AG04450 (cell line): ENCODE data around the gene FGF7. TPM values are rescaled to one million over a fixed set of nuclear protein-coding genes. Genes with fewer than 3 reads are reported as not detected.

Source experiments
- CTCF ChIA-PET: fragments of 300-600, 350-600 bp; formaldehyde crosslinking; extraction: SDS; loops from one replicate; lab custom pipeline; 2022; ENCODE audit warnings: antibody characterized with exemption, inconsistent platforms; lab: Charles Lee
- POLR2A ChIA-PET: fragments of 350-600 bp; formaldehyde crosslinking; extraction: SDS; loops from one replicate; lab custom pipeline; 2021; ENCODE audit warnings: antibody characterized with exemption, inconsistent platforms; lab: Yijun Ruan, JAX
- DNase-seq: peaks from one replicate; pipeline ENCODE4 v3.0.0-alpha.2; 2011; ENCODE audit warnings: low read depth, low spot score
- H3K27ac ChIP-seq: one replicate; pipeline ENCODE4 v1.5.1; 2012; ENCODE audit warnings: low read depth, low read length, control low read depth
- H3K27me3 ChIP-seq: one replicate; pipeline ENCODE4 v1.6.0; 2012; ENCODE audit warnings: low read length; ENCODE audit not compliant: control insufficient read depth, insufficient read depth
- H3K4me3 ChIP-seq: 2 replicates; pipeline ENCODE4 v1.5.1; 2011; ENCODE audit warnings: mild to moderate bottlenecking, low read depth, low read length, control low read depth
- H3K9me3 ChIP-seq: 2 replicates; pipeline ENCODE4 v1.5.1; 2012; ENCODE audit warnings: low read length; ENCODE audit not compliant: control insufficient read depth, insufficient read depth
- polyA plus RNA-seq: library from polyadenylated mRNA; depleted of rRNA; stranded (reverse); fragments of >200 nt; gene quantifications from 2 replicates; pipeline ENCODE4 v1.2.3, GENCODE V29; 2011
- TF ChIP-seq, protein P1 (sequence below): IDR thresholded peaks from 2 replicates; pipeline ENCODE4 v1.5.1; 2011; ENCODE audit warnings: low read depth, low read length, control low read depth, inconsistent platforms

The FGF7 gene
- polyA plus RNA-seq, 1 experiment = 175 TPM

DNA sequence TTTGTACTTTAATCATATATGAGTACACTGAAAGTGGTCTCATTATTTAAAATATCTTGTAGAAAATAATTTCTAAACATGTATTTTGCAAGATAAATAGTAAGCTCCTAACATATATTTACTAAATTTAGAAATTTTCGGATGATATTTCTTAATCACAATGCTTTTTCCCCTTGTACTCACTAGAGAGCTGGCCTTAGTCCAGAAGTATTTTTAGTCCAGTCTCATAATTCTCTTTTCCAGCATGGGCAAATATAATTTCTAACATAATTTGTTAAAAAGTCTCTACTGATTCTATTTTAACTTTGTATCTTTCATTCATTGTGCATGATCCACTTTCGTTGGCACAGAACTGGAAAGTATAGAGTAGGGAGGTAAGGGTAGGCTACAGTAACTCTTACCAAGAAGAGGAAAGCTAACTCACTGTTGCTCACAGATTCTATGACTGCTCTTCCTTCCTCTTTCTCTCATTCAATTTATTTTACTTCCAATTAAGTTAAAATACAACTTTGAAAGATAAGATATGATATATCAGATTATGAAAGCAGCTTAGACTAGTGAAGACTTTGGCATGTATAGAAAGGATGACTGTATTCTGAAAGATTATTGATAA, 39.3 kb downstream of the FGF7 start:
- TF ChIP-seq, protein P1, sequence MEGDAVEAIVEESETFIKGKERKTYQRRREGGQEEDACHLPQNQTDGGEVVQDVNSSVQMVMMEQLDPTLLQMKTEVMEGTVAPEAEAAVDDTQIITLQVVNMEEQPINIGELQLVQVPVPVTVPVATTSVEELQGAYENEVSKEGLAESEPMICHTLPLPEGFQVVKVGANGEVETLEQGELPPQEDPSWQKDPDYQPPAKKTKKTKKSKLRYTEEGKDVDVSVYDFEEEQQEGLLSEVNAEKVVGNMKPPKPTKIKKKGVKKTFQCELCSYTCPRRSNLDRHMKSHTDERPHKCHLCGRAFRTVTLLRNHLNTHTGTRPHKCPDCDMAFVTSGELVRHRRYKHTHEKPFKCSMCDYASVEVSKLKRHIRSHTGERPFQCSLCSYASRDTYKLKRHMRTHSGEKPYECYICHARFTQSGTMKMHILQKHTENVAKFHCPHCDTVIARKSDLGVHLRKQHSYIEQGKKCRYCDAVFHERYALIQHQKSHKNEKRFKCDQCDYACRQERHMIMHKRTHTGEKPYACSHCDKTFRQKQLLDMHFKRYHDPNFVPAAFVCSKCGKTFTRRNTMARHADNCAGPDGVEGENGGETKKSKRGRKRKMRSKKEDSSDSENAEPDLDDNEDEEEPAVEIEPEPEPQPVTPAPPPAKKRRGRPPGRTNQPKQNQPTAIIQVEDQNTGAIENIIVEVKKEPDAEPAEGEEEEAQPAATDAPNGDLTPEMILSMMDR = no peak
- no peaks in the 10 kb centered on the region for H3K9me3 ChIP-seq
- no peak for DNase-seq
- no peaks in the 10 kb centered on the region for H3K27me3 ChIP-seq
- no peak overlapping the region for H3K27ac ChIP-seq
- POLR2A ChIA-PET = interaction anchor here (1.1 kb wide), 1 partner anchor 393 kb away, joined by 6 read pairs; no protein-coding TSS in a partner anchor
- H3K4me3 ChIP-seq = no peak overlapping the region
- CTCF ChIA-PET = no interaction called here

DNA sequence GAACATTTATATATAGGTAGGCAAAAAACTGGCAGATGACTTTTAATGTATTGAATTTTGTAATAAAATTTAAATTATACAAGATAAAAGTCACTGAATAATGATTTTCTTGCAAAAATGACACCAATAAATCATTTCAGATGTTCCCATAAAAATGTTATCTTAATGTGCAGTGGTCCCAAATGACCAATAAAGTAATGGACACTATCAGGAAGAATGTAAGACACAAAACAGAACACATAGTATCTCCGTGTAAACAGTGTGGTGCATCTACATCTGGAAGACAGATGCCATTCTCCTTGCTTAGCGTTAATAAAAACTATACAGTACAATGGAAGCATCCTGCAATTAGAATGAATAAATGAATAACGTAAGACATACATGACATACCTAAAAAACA, 41.5 kb downstream of the FGF7 start:
- TF ChIP-seq, protein P1 = no peak
- CTCF ChIA-PET = no interaction called here
- DNase-seq = no peak
- Histone ChIP-seq H3K27ac (no peak overlapping the region), H3K4me3 (no peak overlapping the region), H3K27me3 (no peaks in the 10 kb centered on the region), H3K9me3 (no peaks in the 10 kb centered on the region)
- POLR2A ChIA-PET = no interaction called here

DNA sequence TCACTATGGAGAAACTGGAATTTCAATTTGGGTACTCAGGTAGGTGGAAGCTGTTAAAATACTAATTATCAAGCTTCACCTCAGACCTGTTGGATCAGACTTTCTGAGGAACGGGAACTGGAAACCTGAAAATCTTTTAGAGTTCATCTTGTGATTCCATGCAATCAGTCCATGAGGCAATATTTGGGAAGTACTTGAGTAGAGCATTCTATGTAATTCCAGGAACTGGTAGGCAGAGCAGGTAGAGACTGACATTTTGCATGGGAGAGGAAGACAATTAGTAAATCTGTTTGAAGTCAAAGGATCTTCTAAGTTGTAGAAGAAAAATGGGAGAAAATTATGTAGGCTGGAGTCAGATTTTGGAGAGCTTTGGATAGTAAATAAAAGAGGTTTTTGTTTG, 43.1 kb downstream of the FGF7 start:
- Histone ChIP-seq H3K9me3 (no peaks in the 10 kb centered on the region), H3K27ac (no peak overlapping the region), H3K27me3 (no peaks in the 10 kb centered on the region), H3K4me3 (no peak overlapping the region)
- ChIA-PET CTCF (interaction anchor here (0.6 kb wide), 1 partner anchor 399 kb away, joined by 4 read pairs; no protein-coding TSS in a partner anchor), POLR2A (no interaction called here)
- no peak for DNase-seq
- TF ChIP-seq, protein P1 = no peak

DNA sequence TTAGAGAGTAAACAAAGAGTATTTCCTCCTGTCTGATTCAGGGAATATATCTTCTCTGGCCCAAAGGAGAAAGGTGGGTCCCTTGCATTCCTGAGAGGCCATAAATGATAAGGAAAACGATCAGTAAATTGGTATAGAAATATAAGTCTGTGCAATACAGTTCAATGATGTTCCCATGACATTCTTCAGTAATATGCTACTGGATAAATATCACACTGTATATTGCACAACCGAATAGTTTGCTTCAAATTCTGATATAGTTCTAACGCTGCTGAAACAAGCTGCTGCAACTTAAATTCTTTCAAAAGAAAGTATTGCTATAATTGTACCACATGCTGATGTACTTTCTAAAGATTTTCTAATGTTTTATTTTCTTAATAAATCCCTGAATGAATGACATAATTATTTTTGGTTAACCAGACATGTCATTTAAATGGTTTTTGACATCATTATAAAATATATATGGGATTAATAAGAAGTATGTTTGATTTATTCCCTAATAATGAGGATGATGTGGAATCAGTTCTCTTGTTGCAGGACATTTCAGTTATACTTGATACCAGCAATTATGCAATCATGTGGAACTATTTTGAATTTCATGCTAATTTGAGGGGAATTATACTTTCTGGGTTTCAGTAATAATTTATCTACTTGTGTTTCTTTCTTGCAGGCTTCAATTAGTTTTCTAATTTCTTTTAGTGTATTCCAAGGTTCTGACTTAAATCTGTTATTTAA, 44.9 kb downstream of the FGF7 start:
- Histone ChIP-seq H3K27ac (no peak overlapping the region), H3K4me3 (no peak overlapping the region)
- CTCF ChIA-PET = no interaction called here

DNA sequence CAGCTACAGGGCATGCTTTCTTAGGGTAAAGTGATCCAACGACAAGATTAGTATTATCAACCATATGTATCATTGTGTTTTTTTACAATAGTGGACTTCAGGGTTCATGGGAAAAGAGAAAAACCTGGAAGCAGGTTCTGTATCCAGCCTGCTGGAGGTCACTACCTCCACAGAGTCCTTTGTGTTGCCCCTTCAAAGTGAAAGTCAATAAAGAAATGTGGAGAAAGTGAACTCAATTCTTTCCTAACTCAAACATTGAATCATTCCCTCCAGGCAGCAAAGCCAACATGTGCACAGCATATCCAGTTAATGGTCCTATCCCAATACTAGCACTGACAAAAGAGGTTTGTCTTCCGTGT, 45.4 kb downstream of the FGF7 start:
- H3K9me3 ChIP-seq = no peaks in the 10 kb centered on the region
- TF ChIP-seq, protein P1 = no peak
- POLR2A ChIA-PET = no interaction called here
- H3K4me3 ChIP-seq = no peak overlapping the region
- H3K27ac ChIP-seq = no peak overlapping the region
- no peak for DNase-seq
- CTCF ChIA-PET = no interaction called here
- H3K27me3 ChIP-seq = no peaks in the 10 kb centered on the region

More for the DNA sequence above, 44.9 kb downstream of the FGF7 start:
- DNase-seq = no peak
- no peaks in the 10 kb centered on the region for H3K9me3 ChIP-seq
- H3K27me3 ChIP-seq = no peaks in the 10 kb centered on the region
- POLR2A ChIA-PET = no interaction called here
- TF ChIP-seq, protein P1 = no peak
